Skeletal muscle tissue (tissue), 4 donors: Measurements from ENCODE around the gene HAL. TPM values are rescaled to one million over a fixed set of nuclear protein-coding genes. Genes with fewer than 3 reads are reported as not detected.

Experiments
- H3K27ac ChIP-seq: one replicate; pipeline ENCODE4 v1.7.0; 2013; ENCODE audit warnings: mild to moderate bottlenecking, low read depth, low read length, inconsistent platforms
- H3K27me3 ChIP-seq, 3 donors: one replicate each; pipeline ENCODE4 v1.7.0; 2013; ENCODE audit warnings: low read length in 3 of 3; ENCODE audit not compliant: control insufficient read depth in 3 of 3, insufficient read depth in 3 of 3
- H3K36me3 ChIP-seq, 3 donors: one replicate each; pipeline ENCODE4 v1.7.0; 2013; ENCODE audit warnings: low read length in 3 of 3; ENCODE audit not compliant: control insufficient read depth in 3 of 3, insufficient read depth in 3 of 3
- H3K4me1 ChIP-seq, 3 donors: one replicate each; pipeline ENCODE4 v1.7.0; 2013; ENCODE audit warnings: low read length in 3 of 3, mild to moderate bottlenecking in 3 of 3; ENCODE audit not compliant: control insufficient read depth in 3 of 3, insufficient read depth in 3 of 3
- H3K4me3 ChIP-seq, 3 donors: one replicate each; pipeline ENCODE4 v1.7.0; 2013; ENCODE audit warnings: low read length in 3 of 3
- H3K9ac ChIP-seq, 3 donors: one replicate each; pipeline ENCODE4 v1.7.0; 2013; ENCODE audit warnings: low read length in 3 of 3, mild to moderate bottlenecking in 3 of 3, moderate library complexity in 2 of 3, low read depth in 1 of 3
- H3K9me3 ChIP-seq, 3 donors: one replicate each; pipeline ENCODE4 v1.7.0; 2013; ENCODE audit warnings: low read length in 3 of 3; ENCODE audit not compliant: control insufficient read depth in 3 of 3
- total RNA-seq: library from RNA; depleted of rRNA; stranded (reverse); fragments of >200 nt; gene quantifications from one replicate; pipeline ENCODE4 v1.2.3, GENCODE V29; 2014
- donor health status: Osteomylitis.

Gene HAL
- total RNA-seq, 1 donor from 2014 or later, result 0.52 TPM

DNA sequence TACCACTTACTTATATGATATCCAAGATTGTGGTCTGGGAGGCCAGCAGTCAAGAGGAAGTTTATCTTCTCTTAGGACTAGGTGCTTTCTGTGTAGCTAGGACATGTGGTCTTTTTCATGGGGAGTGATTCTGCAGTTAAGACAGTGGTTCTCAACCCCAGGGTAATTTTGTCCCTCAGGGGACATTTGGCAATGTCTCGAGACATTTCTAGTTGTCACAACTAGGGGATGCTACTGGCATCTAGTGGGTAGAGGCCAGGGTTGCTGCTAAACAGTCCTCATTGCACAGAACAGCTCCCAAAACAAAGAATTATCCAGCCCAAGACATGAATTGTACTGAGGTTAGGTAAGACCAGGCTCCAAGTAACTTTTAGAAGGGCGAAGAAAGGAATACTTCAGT, 33.0 kb downstream of the HAL start:
- no peak overlapping the region for H3K27ac ChIP-seq
- peaks cover 0 to 4% (median 3%) of the 10 kb centered on the region in 3 donors for H3K36me3 ChIP-seq
- H3K27me3 ChIP-seq, result no peaks in the 10 kb centered on the region
- no peak overlapping the region for H3K4me3 ChIP-seq
- H3K9ac ChIP-seq, result no peak overlapping the region
- no peaks in the 10 kb centered on the region for H3K9me3 ChIP-seq
- no peaks in the 10 kb centered on the region for H3K4me1 ChIP-seq

DNA sequence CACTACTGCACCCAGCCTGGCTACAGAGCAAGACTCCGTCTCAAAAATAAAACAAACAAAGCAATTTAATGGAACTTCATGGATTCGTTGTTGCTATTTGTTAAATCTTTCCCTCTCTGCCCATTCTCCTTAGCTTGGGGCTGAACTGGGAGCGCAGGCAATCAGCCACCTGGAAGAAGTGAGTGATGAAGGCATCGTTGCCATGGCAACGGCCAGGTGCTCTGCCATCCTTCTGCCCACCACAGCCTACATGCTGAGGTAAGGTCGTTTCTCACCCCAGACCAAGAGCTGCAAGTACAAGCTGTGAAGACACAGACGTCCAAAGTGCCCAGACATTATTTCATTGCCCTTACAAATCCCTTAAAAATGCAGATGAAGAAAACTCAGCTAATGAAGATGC, 33.9 kb downstream of the HAL start:
- Histone ChIP-seq H3K4me3 (no peak overlapping the region), H3K27me3 (no peaks in the 10 kb centered on the region), H3K9ac (no peak overlapping the region), H3K27ac (no peak overlapping the region), H3K36me3 (peaks cover 0 to 4% (median 3%) of the 10 kb centered on the region in 3 donors), H3K4me1 (no peaks in the 10 kb centered on the region), H3K9me3 (no peaks in the 10 kb centered on the region)

DNA sequence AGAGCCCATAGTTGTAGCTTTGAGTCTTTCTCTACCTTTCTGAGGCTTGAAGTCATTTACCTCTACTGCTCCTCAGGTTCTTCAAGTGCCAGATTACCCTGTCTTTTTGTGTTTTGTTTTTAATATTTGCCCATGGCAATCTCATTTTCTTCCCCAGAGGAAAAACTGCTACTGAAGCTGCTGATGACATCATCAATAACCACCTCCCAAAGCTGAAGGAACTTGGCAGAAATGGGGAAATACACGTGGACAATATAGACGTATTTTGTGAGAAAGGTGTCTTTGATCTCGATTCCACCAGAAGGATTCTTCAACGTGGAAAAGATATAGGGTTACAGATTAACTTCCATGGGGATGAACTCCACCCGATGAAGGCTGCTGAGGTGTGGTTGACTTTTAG, 35.9 kb downstream of the HAL start:
- peaks cover 0 to 4% (median 0%) of the 10 kb centered on the region in 3 donors for H3K27me3 ChIP-seq
- no peak overlapping the region for H3K9ac ChIP-seq
- H3K4me1 ChIP-seq, result no peaks in the 10 kb centered on the region
- H3K4me3 ChIP-seq, result no peak overlapping the region
- no peaks in the 10 kb centered on the region for H3K36me3 ChIP-seq
- no peak overlapping the region for H3K27ac ChIP-seq
- H3K9me3 ChIP-seq, result no peaks in the 10 kb centered on the region

DNA sequence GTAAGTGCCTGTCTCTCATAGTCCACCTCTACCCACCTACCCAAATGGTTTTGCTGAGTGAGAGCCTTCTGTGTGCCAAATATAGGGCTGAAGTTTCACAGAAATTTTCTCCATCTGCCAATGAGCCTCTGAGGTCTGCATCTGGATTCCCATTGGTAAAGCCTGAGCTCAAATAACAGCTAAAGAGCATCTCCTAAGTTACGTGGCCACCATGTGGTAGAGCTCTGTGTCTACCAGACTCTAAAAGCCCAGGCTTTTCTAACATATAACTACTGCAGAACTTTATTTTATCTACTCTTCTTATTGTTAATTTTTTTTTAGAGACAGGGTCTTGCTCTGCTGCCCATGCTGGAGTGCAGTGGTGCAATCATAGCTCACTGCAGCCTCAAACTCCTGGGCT, 37.0 kb downstream of the HAL start:
- Histone ChIP-seq H3K9me3 (no peaks in the 10 kb centered on the region), H3K27ac (no peak overlapping the region), H3K9ac (no peak overlapping the region), H3K4me3 (no peak overlapping the region), H3K27me3 (peaks cover 0 to 4% (median 0%) of the 10 kb centered on the region in 3 donors), H3K36me3 (no peaks in the 10 kb centered on the region), H3K4me1 (no peaks in the 10 kb centered on the region)

DNA sequence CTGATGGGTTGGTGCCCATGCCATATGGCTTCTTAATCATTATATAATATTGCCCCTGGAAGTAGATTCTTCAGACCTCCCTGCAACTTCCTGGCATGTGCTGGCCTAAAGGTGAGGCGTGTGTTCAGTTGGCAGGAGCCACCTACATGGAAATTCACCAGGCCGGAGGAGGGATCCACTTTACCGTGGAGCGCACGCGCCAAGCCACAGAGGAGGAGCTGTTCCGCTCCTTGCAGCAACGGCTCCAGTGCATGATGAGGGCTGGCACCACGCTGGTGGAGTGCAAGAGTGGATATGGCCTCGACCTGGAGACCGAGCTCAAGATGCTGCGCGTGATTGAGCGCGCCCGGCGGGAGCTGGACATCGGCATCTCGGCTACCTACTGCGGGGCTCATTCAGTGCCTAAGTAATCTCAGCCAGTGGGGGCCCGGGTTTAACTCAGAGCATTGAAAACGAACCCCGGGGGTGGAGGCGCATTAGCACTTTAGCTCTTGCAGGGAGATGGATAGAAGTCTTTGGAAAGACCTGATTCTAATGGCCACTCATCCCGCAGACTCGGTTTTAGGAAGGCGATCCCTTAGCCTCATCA, 39.5 kb downstream of the HAL start:
- Histone ChIP-seq H3K36me3 (no peaks in the 10 kb centered on the region), H3K4me1 (no peaks in the 10 kb centered on the region), H3K9ac (no peak overlapping the region), H3K27ac (no peak overlapping the region), H3K9me3 (no peaks in the 10 kb centered on the region), H3K27me3 (peaks cover 0 to 4% (median 0%) of the 10 kb centered on the region in 3 donors), H3K4me3 (no peak overlapping the region)

DNA sequence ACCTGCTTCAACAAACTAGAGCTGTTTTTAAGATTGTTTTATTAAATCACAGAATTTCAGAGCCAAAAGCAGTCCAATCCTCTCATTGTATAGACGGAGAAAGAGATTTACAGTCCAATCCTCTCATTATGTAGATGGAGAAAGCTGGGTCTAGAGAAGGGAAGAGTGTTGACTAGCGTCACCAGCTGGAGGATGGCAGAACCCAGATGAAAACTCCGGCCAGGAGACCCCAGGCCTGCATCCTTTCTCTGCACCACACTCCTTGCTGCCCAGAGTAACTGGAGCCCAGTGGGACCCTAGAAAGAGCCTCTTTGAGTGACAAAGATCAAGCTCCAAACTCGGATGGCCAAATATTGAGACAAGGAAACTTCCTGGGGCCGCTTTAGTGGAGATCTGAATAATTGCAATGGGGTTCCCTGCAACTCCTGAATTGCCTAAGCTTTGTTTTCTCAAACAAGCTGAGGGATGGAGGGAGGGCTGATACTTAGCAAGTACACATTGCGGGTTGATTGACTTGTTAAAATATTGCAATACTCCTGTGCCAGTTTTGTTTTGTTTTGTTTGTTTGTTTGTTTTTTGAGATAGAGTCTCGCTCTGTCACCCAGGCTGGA, 40.5 kb downstream of the HAL start:
- H3K9ac ChIP-seq, result no peak overlapping the region
- no peaks in the 10 kb centered on the region for H3K36me3 ChIP-seq
- no peak overlapping the region for H3K4me3 ChIP-seq
- H3K4me1 ChIP-seq, result no peaks in the 10 kb centered on the region
- H3K27ac ChIP-seq, result no peak overlapping the region
- H3K27me3 ChIP-seq, result peaks cover 0 to 4% (median 0%) of the 10 kb centered on the region in 3 donors
- H3K9me3 ChIP-seq, result no peaks in the 10 kb centered on the region

DNA sequence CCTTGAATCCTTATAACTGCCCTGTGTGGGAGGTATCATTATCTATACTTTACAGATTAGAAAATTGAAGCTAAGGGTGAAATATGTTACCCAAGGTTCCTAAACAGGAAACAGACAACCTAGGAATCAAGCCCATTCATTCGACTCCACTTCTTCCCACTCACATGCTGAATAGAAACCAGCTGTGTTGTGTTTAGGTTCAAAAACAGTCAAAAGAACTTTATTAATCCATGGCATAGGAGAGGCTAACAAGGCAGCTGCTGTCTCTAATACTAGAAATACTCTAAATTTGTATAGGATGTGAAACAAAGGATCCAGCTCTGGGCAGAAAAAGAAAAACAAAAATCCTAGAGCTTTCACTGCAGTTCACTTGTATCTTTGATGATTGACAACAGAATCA, 43.1 kb downstream of the HAL start:
- Histone ChIP-seq H3K27ac (no peak overlapping the region), H3K9ac (no peak overlapping the region), H3K4me1 (no peaks in the 10 kb centered on the region), H3K9me3 (no peaks in the 10 kb centered on the region), H3K27me3 (peaks cover 0 to 4% (median 0%) of the 10 kb centered on the region in 3 donors), H3K4me3 (no peak overlapping the region), H3K36me3 (no peaks in the 10 kb centered on the region)

DNA sequence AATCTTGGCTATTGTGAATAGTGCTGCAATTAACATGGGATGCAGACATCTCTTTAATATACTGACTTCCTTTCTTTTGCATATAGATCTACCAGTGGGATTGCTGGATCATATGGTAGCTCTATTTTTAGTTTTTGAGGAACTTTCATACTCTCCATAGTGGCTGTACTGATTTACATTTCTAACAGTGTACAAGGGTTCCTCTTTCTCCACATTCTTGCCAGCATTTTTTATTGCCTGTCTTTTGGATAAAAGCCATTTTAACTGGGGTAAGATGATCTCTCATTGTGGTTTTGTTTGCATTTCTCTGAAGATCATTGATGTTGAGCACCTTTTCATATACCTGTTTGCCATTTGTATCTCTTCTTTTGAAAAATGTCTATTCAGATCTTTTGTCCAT, 44.6 kb downstream of the HAL start:
- Histone ChIP-seq H3K4me3 (no peak overlapping the region), H3K4me1 (no peaks in the 10 kb centered on the region), H3K27me3 (peaks cover 0 to under 1% (median 0%) of the 10 kb centered on the region in 3 donors), H3K36me3 (no peaks in the 10 kb centered on the region), H3K9ac (no peak overlapping the region), H3K27ac (no peak overlapping the region), H3K9me3 (no peaks in the 10 kb centered on the region)

DNA sequence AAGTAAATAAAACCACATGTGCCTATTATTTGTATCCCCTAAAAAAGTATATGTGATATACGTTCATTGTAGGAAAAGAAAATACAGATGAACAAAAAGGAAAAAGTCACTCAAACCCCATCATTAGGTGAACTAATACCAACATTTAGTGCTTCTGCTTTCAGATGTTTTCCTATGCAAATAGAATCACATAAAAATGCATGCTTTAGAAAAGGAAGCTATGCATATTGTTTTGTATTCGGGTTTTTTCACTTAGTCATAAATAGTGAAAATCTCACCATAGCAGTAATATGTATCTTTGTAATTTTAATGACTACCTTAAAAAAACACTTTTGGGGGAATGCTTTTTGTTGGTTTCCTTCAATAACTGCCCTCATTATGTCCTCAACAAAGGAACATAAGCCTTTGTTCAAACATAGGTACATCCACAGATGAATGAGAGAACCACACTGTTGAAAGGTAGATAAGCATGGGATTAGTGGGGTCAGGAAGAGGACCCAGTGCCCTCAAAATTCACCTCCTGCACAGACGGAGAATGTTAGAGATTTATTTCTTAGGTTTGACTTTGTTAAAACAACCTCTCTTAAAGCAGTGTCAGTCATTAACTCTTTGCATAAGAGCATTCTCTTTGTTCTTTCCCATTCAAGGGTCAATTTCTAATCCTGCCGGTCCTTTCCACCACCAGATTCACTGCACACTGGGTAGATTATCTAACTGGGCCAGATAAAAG, 46.5 kb downstream of the HAL start:
- H3K9me3 ChIP-seq, result no peaks in the 10 kb centered on the region
- no peak overlapping the region for H3K9ac ChIP-seq
- H3K4me1 ChIP-seq, result no peaks in the 10 kb centered on the region
- H3K27ac ChIP-seq, result no peak overlapping the region
- no peaks in the 10 kb centered on the region for H3K27me3 ChIP-seq
- H3K4me3 ChIP-seq, result no peak overlapping the region
- no peaks in the 10 kb centered on the region for H3K36me3 ChIP-seq

DNA sequence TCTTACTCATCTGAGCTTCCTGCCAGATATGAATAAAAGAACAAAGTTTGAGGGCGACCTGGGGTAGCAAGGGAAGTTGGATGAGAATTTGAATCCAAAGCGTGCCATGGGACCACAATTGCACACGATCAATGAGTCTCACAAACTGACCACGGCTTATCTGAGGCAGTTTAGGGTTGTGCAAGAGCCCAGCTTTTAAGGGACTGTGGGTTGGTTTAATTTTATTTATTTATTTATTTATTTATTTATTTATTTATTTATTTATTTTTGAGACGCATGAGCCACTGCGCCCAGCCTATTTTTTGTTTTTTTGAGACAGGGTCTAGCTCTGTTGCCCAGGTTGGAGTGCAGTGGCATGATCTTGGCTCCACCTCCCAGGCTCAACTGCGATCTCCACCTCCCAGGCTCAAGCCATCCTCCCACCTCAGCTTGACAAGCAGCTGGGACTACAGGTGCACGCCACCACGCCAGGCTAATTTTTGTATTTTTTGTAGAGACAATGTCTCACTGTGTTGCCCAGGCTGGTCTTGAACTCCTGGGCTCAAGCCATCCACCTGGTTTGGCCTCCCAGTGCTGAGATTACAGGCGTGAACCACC, 51.9 kb downstream of the HAL start:
- Histone ChIP-seq H3K27me3 (no peaks in the 10 kb centered on the region), H3K27ac (no peak overlapping the region), H3K9me3 (no peaks in the 10 kb centered on the region), H3K9ac (peak overlapping the region in 1 of 3 donors; percentile 88), H3K36me3 (no peaks in the 10 kb centered on the region), H3K4me1 (peaks cover 6 to 9% (median 6%) of the 10 kb centered on the region in 3 donors), H3K4me3 (no peak overlapping the region)
